Astrocyte of the spinal cord (primary cell): ENCODE data around the gene IL17B.

Experiments used
- DNase-seq: peaks from one replicate; pipeline ENCODE4 v3.0.0; 2011; ENCODE audit warnings: low read depth, low spot score
- H3K4me3 ChIP-seq: 2 replicates; pipeline ENCODE4 v1.5.1; 2011; ENCODE audit warnings: low read depth, mild to moderate bottlenecking, low read length, moderate library complexity
- CTCF ChIP-seq: IDR thresholded peaks from 2 replicates; pipeline ENCODE4 v1.5.1; 2012; ENCODE audit warnings: low read depth, mild to moderate bottlenecking, low read length, inconsistent platforms
- in situ Hi-C: cut with HindIII; loops from 2 replicates; pipeline ENCODE4 v1.10.0; 2017; ENCODE audit warnings: low sequenced_read_pairs

The IL17B gene

GRCh38 chr5:149423794-149424268 lies 44.7 kb upstream of the IL17B start:
- peak; percentile 77 for DNase-seq
- in situ Hi-C loops, result no loop called here
- peak overlapping the region; percentile 9 for H3K4me3 ChIP-seq

GRCh38 chr5:149423049-149423793 lies 44.1 kb upstream of the IL17B start:
- no peak overlapping the region for H3K4me3 ChIP-seq
- DNase-seq, result no peak
- no peak for TF ChIP-seq CTCF
- in situ Hi-C loops, result no loop called here

More at GRCh38 chr5:149423794-149424268, 44.7 kb upstream of the IL17B start:
- TF ChIP-seq CTCF, result no peak

GRCh38 chr5:149422366-149423048 lies 43.4 kb upstream of the IL17B start:
- no peak for TF ChIP-seq CTCF
- H3K4me3 ChIP-seq, result no peak overlapping the region
- peak; percentile 84 for DNase-seq
- in situ Hi-C loops, result no loop called here

GRCh38 chr5:149421834-149422233 lies 42.7 kb upstream of the IL17B start:
- DNase-seq, result no peak
- in situ Hi-C loops, result no loop called here
- TF ChIP-seq CTCF, result no peak
- H3K4me3 ChIP-seq, result no peak overlapping the region

GRCh38 chr5:149421372-149421685 lies 42.2 kb upstream of the IL17B start:
- in situ Hi-C loops, result no loop called here
- no peak for DNase-seq
- TF ChIP-seq CTCF, result no peak
- H3K4me3 ChIP-seq, result no peak overlapping the region

DNA sequence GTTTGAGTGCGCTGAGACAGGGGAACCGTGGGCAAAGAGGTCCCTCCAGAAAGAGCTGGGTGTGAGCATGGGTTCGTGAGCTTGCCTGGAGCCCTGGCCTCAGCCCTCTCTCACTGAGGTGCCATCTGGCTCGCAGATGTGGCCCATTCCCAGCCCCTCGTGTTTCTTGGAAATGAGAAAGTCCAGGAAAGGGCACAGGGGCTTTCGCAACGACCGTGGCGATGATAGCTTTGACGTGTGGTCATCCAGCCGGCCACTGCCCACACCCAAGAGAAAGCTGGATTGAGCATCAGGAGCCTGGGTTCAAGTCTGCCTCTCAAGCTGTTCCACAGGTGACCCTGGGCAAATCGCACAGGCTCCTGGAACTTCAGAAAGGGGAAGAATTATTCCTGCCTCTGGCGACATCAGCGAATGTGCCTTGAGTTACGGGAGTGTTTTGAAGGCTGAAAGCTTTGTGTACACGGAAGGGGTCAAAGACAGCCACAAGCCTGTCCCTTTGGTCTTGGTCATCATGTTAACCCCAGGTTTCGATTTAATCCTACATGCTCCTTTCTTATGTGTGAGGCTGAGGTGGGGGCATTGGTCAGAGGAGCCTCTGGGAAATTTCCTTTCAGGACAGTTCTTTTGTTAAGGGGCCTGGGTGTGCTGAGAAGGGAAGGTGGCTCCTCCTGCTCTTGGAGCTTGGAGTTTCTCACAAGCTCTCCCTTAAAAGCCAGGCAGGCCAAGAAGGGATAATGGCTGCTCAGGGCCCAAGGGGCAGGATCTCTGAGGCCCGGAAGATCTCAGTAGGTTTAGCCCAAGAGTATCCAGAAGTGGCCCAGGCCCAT lies 41.7 kb upstream of the IL17B start:
- in situ Hi-C loops, result no loop called here
- no peak for TF ChIP-seq CTCF
- no peak for DNase-seq
- no peak overlapping the region for H3K4me3 ChIP-seq
